H1 (cell line): ENCODE data around the gene ETS1. TPM values are rescaled to one million over a fixed set of nuclear protein-coding genes. Genes with fewer than 3 reads are reported as not detected.

Experiments
- CTCF ChIA-PET: fragments of 300-600 bp; sonication (Branson Sonifier 250); formaldehyde crosslinking; loops from one replicate; lab custom pipeline; 2021; ENCODE audit not compliant: partially characterized antibody; lab: Charles Lee
- POLR2A ChIA-PET: fragments of 300-600 bp; sonication (Branson Sonifier 250); formaldehyde crosslinking; loops from one replicate; lab custom pipeline; 2021; ENCODE audit warnings: inconsistent platforms; ENCODE audit not compliant: partially characterized antibody; lab: Charles Lee
- DNase-seq, 2 experiments: peaks; one replicate each; pipeline versions ENCODE4 v3.0.0 to v3.0.0-alpha.2; 2010 to 2022; ENCODE audit warnings: low spot score in 2 of 2, low read depth in 1 of 2, mixed read lengths in 1 of 2
- FAIRE-seq: peaks from 2 replicates; lab custom pipeline; 2011; peaks lifted over from hg19 to GRCh38; lab: Jason Lieb, UNC
- H2AFZ ChIP-seq: 2 replicates; pipeline ENCODE4 v1.8.1; 2012; ENCODE audit warnings: low read length, inconsistent platforms
- H2AK5ac ChIP-seq: 2 replicates; pipeline ENCODE4 v1.6.1; 2013; ENCODE audit warnings: low read depth, low read length
- H2BK120ac ChIP-seq: replicated peaks from 2 replicates; pipeline ENCODE3; 2013; ENCODE audit warnings: low read depth, low read length, inconsistent platforms
- H2BK12ac ChIP-seq: 2 replicates; pipeline ENCODE4 v1.6.1; 2013; ENCODE audit warnings: low read depth, low read length
- H2BK15ac ChIP-seq: 2 replicates; pipeline ENCODE4 v1.6.1; 2013; ENCODE audit warnings: low read length
- H2BK20ac ChIP-seq: 2 replicates; pipeline ENCODE4 v1.6.1; 2013; ENCODE audit warnings: low read length
- H2BK5ac ChIP-seq: 2 replicates; pipeline ENCODE4 v1.6.1; 2013; ENCODE audit warnings: low read depth, low read length
- H3K14ac ChIP-seq: 2 replicates; pipeline ENCODE4 v1.6.1; 2013; ENCODE audit warnings: inconsistent platforms; ENCODE audit not compliant: insufficient read length
- H3K18ac ChIP-seq: 2 replicates; pipeline ENCODE4 v1.6.1; 2013; ENCODE audit warnings: low read length; ENCODE audit errors: extremely low read depth
- H3K23ac ChIP-seq: 2 replicates; pipeline ENCODE4 v1.6.1; 2013; ENCODE audit warnings: inconsistent platforms; ENCODE audit not compliant: insufficient read length
- H3K23me2 ChIP-seq: 2 replicates; pipeline ENCODE4 v1.6.1; 2013; ENCODE audit warnings: low read depth, low read length
- H3K27ac ChIP-seq: 2 replicates; pipeline ENCODE4 v1.6.1; 2011; ENCODE audit warnings: low read depth, low read length, inconsistent platforms
- H3K27me3 ChIP-seq, 4 experiments: replicated peaks in 1 of 4; 1 replicate in 1 of 4; 2 replicates in 3 of 4; pipeline versions ENCODE4 v1.6.1 to v1.8.1; 2011 to 2013; ENCODE audit warnings: low read length in 3 of 4, mild to moderate bottlenecking in 3 of 4, inconsistent platforms in 2 of 4, mixed read lengths in 2 of 4, moderate library complexity in 1 of 4; ENCODE audit not compliant: control insufficient read depth in 3 of 4, insufficient read depth in 3 of 4; ENCODE audit errors: extremely low read depth in 1 of 4
- H3K36me3 ChIP-seq, 4 experiments: 2 replicates each; pipeline versions ENCODE4 v1.6.1 to v1.8.1; 2011 to 2013; ENCODE audit warnings: mild to moderate bottlenecking in 4 of 4, low read length in 3 of 4, moderate library complexity in 2 of 4, control low read depth in 1 of 4, inconsistent platforms in 1 of 4; ENCODE audit not compliant: insufficient read depth in 4 of 4, control insufficient read depth in 2 of 4
- H3K4ac ChIP-seq: replicated peaks from 2 replicates; pipeline ENCODE3; 2013; ENCODE audit warnings: low read length, low read depth, mixed read lengths, inconsistent platforms; ENCODE audit not compliant: insufficient read length
- H3K4me1 ChIP-seq, 4 experiments: replicated peaks in 1 of 4; 1 replicate in 1 of 4; 2 replicates in 3 of 4; pipeline versions ENCODE4 v1.6.1 to v1.8.1; 2011 to 2013; ENCODE audit warnings: low read length in 3 of 4, inconsistent platforms in 2 of 4, mixed read lengths in 1 of 4; ENCODE audit not compliant: insufficient read depth in 4 of 4, control insufficient read depth in 3 of 4
- H3K4me2 ChIP-seq, 2 experiments: 2 replicates each; pipeline versions ENCODE4 v1.6.1 to v1.8.1; 2011 to 2013; ENCODE audit warnings: low read depth in 2 of 2, low read length in 2 of 2, control low read depth in 1 of 2, inconsistent platforms in 1 of 2, mild to moderate bottlenecking in 1 of 2; ENCODE audit not compliant: insufficient read depth in 1 of 2
- H3K4me3 ChIP-seq, 4 experiments: fragments of 200-600, 300-600 bp in 1 of 4; sonication (generic), shearing (Covaris generic), sonication (Bioruptor Twin) in 1 of 4; 2 replicates each; pipeline versions ENCODE4 v1.5.1 to v1.8.1; 2011 to 2016; ENCODE audit warnings: low read length in 4 of 4, low read depth in 3 of 4, control low read depth in 2 of 4, inconsistent platforms in 2 of 4, mild to moderate bottlenecking in 2 of 4, mixed read lengths in 1 of 4, moderate library complexity in 1 of 4; ENCODE audit not compliant: insufficient read depth in 2 of 4; ENCODE audit errors: extremely low read depth in 1 of 4
- H3K56ac ChIP-seq: replicated peaks from 2 replicates; pipeline ENCODE3; 2013; ENCODE audit warnings: low read depth, mild to moderate bottlenecking, mixed read lengths, low read length, inconsistent platforms; ENCODE audit not compliant: insufficient read length
- H3K79me1 ChIP-seq: 2 replicates; pipeline ENCODE4 v1.6.1; 2013; ENCODE audit warnings: low read depth, low read length, control low read depth
- H3K79me2 ChIP-seq, 2 experiments: 2 replicates each; pipeline versions ENCODE4 v1.6.1 to v1.8.1; 2012 to 2013; ENCODE audit warnings: low read length in 2 of 2, mild to moderate bottlenecking in 2 of 2, inconsistent platforms in 1 of 2; ENCODE audit not compliant: insufficient read depth in 2 of 2, control insufficient read depth in 1 of 2
- H3K9ac ChIP-seq, 4 experiments: replicated peaks in 1 of 4; 1 replicate in 1 of 4; 2 replicates in 3 of 4; pipeline versions ENCODE4 v1.6.1 to v1.8.1; 2011 to 2013; ENCODE audit warnings: low read depth in 3 of 4, low read length in 3 of 4, control low read depth in 2 of 4, mild to moderate bottlenecking in 2 of 4, moderate library complexity in 2 of 4, inconsistent platforms in 1 of 4; ENCODE audit errors: extremely low read depth in 1 of 4
- H3K9me3 ChIP-seq, 2 experiments: 2 replicates each; pipeline versions ENCODE4 v1.6.1 to v1.8.1; 2012 to 2013; ENCODE audit warnings: mild to moderate bottlenecking in 2 of 2, moderate library complexity in 2 of 2, control low read depth in 1 of 2, inconsistent platforms in 1 of 2, low read depth in 1 of 2, low read length in 1 of 2, mixed read lengths in 1 of 2; ENCODE audit not compliant: insufficient read depth in 2 of 2
- H4K20me1 ChIP-seq, 2 experiments: replicated peaks in 1 of 2; 2 replicates each; pipeline versions ENCODE3 to v1.8.1; 2011 to 2013; ENCODE audit warnings: inconsistent platforms in 2 of 2, low read length in 2 of 2, mild to moderate bottlenecking in 1 of 2; ENCODE audit not compliant: insufficient read depth in 2 of 2, control insufficient read depth in 1 of 2
- H4K5ac ChIP-seq: 2 replicates; pipeline ENCODE4 v1.6.1; 2013; ENCODE audit warnings: low read length, low read depth, mixed read lengths, inconsistent platforms; ENCODE audit not compliant: insufficient read length
- H4K8ac ChIP-seq: 2 replicates; pipeline ENCODE4 v1.8.0; 2013; ENCODE audit warnings: mild to moderate bottlenecking, moderate library complexity, low read length, inconsistent platforms; ENCODE audit not compliant: insufficient read depth; ENCODE audit errors: extremely low read depth
- H4K91ac ChIP-seq: replicated peaks from 2 replicates; pipeline ENCODE3; 2013; ENCODE audit warnings: low read length, mixed read lengths, inconsistent platforms; ENCODE audit not compliant: insufficient read length
- PHF8 ChIP-seq: fragments of 200-600 bp; sonication (generic); conservative IDR thresholded peaks from 2 replicates; pipeline ENCODE4 v1.7.1; 2012; ENCODE audit warnings: low read depth, mild to moderate bottlenecking, inconsistent platforms, low read length, moderate library complexity
- POLR2A ChIP-seq, 2 experiments: IDR thresholded peaks; 1 replicate in 1 of 2; 2 replicates in 1 of 2; pipeline ENCODE4 v1.6.1; 2011; ENCODE audit warnings: low read depth in 2 of 2, low read length in 2 of 2, mild to moderate bottlenecking in 2 of 2; ENCODE audit errors: control extremely low read depth in 1 of 2
- RAD21 ChIP-seq, 2 experiments: IDR thresholded peaks in 1 of 2; conservative IDR thresholded peaks in 1 of 2; 2 replicates each; pipeline ENCODE4 v1.6.1; 2011; ENCODE audit warnings: low read depth in 2 of 2, low read length in 2 of 2, improper control_type of control experiment in 1 of 2, inconsistent platforms in 1 of 2, mild to moderate bottlenecking in 1 of 2, moderate library complexity in 1 of 2
- WGBS, 2 experiments: shearing (Covaris generic) in 1 of 2; methylation state at CpG; one replicate each; pipeline versions ENCODE4 v1.1.6 to v1.1.7; 2013 to 2015; ENCODE audit warnings: low lambda C conversion rate in 2 of 2, mixed read lengths in 2 of 2, inconsistent platforms in 1 of 2, low coverage in 1 of 2, missing lambda C conversion rate in 1 of 2; ENCODE audit not compliant: insufficient replicate concordance in 2 of 2, insufficient coverage in 1 of 2, insufficient read length in 1 of 2; ENCODE audit errors: extremely low coverage in 1 of 2, missing lambda C conversion rate in 1 of 2; 5-methylcytosine and 5-hydroxymethylcytosine counted together
- polyA plus RNA-seq, 7 experiments: library from polyadenylated mRNA; depleted of rRNA in 3 of 7; stranded (reverse) in 5 of 7; unstranded in 2 of 7; fragments of >200 nt in 5 of 7; fragments of 200-250 nt in 2 of 7; gene quantifications; 1 replicate in 5 of 7; 2 replicates in 1 of 7; 4 replicates in 1 of 7; pipeline versions ENCODE4 v1.2.1 to v1.2.3, GENCODE V29; 2011 to 2013; ENCODE audit warnings: missing spikeins in 2 of 7, mixed read lengths in 2 of 7
- total RNA-seq: library from RNA; stranded (reverse); fragmentation: NEBNext Ultra II Directional; extraction: Animal tissue kit (Norgen Biotek cat#: 25700); gene quantifications from 2 replicates; pipeline ENCODE4 v1.2.1, GENCODE V29; 2021

Gene ETS1
- total and polyA plus RNA-seq, 2 of the 8 experiments (the other 6 are each of a cell fraction or from before 2014, with no cell fraction given): 10.0 to 35.3 TPM

GRCh38 chr11:128627666-128628324 is 40.4 kb upstream of the ETS1 start:
- Histone ChIP-seq H3K4me1 (peaks cover 2 to 8% (median 5%) of the 10 kb centered on the region in 4 experiments; a peak in 5 of 7 replicates), H4K5ac (no peak overlapping the region), H3K9ac (no peak overlapping the region), H4K8ac (no peak overlapping the region), H2BK12ac (no peak overlapping the region), H3K79me1 (no peaks in the 10 kb centered on the region), H2BK15ac (no peak overlapping the region), H3K56ac (no peak overlapping the region), H3K79me2 (no peaks in the 10 kb centered on the region), H3K4me3 (no peak overlapping the region), H4K20me1 (no peaks in the 10 kb centered on the region), H3K27me3 (peaks cover 0 to 3% (median 0%) of the 10 kb centered on the region in 4 experiments; a peak in 1 of 7 replicates), H3K14ac (no peak overlapping the region), H2BK120ac (no peak overlapping the region), H3K36me3 (no peaks in the 10 kb centered on the region), H3K27ac (no peak overlapping the region), H2AFZ (no peak overlapping the region), H3K9me3 (no peaks in the 10 kb centered on the region), H3K4me2 (no peak overlapping the region), H2AK5ac (no peak overlapping the region), H3K18ac (no peak overlapping the region), H2BK5ac (no peak overlapping the region), H3K4ac (no peak overlapping the region), H4K91ac (no peak overlapping the region), H3K23ac (no peak overlapping the region), H3K23me2 (no peaks in the 10 kb centered on the region), H2BK20ac (no peak overlapping the region)
- peak; percentile 52 for FAIRE-seq
- TF ChIP-seq POLR2A (IDR thresholded peaks at IDR 0.05; ENCODE audit: control extremely low read depth in 1 of 2, low read depth in 2 of 2, low read length in 2 of 2): no peak
- peak in 1 of 2 experiments; percentile 16; a peak in 1 of 4 replicates for TF ChIP-seq RAD21 (IDR thresholded peaks at IDR 0.05 in 1 of 2, conservative IDR thresholded peaks at IDR 0.05 in 1 of 2; ENCODE audit: low read depth in 2 of 2, low read length in 2 of 2)
- no peak for TF ChIP-seq PHF8
- CTCF ChIA-PET: interaction anchor here (0.7 to 17.6 kb wide), 22 partner anchors 15 to 470 kb away, joined by 3 to 319 read pairs (median 4); no protein-coding TSS in a partner anchor
- 86% methylated on average over 7 of the region's 7 CpGs; no CpG with 5 or more reads in 1 of the 2 experiments for WGBS, 2 experiments
- POLR2A ChIA-PET: no interaction called here
- DNase-seq: peak in 1 of 2 experiments; percentile 43
